ENCODE data around the gene MTHFD1L. TPM values are rescaled to one million over a fixed set of nuclear protein-coding genes. Genes with fewer than 3 reads are reported as not detected.

MTHFD1L gene
- total and polyA plus RNA-seq, 9 of the 15 experiments (the other 6 are each of a cell fraction or from before 2014, with no cell fraction given): 20.9 to 128 (median 61.0) TPM

- in situ Hi-C loops (cut with MboI): no loop called here
- POLR2A ChIA-PET: interaction anchor here (1.3 kb wide), 1 partner anchor 11 kb away, joined by 4 read pairs; no protein-coding TSS in a partner anchor
- BruUV-seq (replicated peaks): no TSS peak
- TF ChIP-seq NKRF (IDR thresholded peaks at IDR 0.05; ENCODE audit: borderline replicate concordance) (no peak), USF1 (CRISPR knock-in tag; IDR thresholded peaks at IDR 0.05) (no peak), ARID3B (CRISPR knock-in tag; IDR thresholded peaks at IDR 0.05; ENCODE audit: borderline replicate concordance) (no peak), ZC3H8 (IDR thresholded peaks at IDR 0.05) (no peak), ZFP91 (CRISPR knock-in tag; IDR thresholded peaks at IDR 0.05) (no peak), ZNF609 (CRISPR knock-in tag; IDR thresholded peaks at IDR 0.05; ENCODE audit: borderline replicate concordance) (no peak), TCFL5 (CRISPR knock-in tag; conservative IDR thresholded peaks at IDR 0.05) (no peak), HMGXB4 (CRISPR knock-in tag; IDR thresholded peaks at IDR 0.05) (no peak), MCM7 (IDR thresholded peaks at IDR 0.05) (no peak)
Observed at GRCh38 chr6:150925590-150925928, 60.1 kb downstream of the MTHFD1L start.

More at GRCh38 chr6:150925590-150925928, 60.1 kb downstream of the MTHFD1L start:
- intact Hi-C loops (cut with micrococcal nuclease): no loop called here
- CTCF ChIA-PET (ENCODE audit: low intra/inter-chr PET ratio): no interaction called here
- Histone ChIP-seq H3K4me1 (replicated peaks in 1 of 2; ENCODE audit: control insufficient read depth in 2 of 2, insufficient read depth in 2 of 2, low read length in 2 of 2) (no peaks in the 10 kb centered on the region), H3K4me2 (ENCODE audit: insufficient read depth, low read length) (no peak overlapping the region), H3K79me2 (ENCODE audit: control insufficient read depth, insufficient read depth, low read length) (no peaks in the 10 kb centered on the region), H3K9me3 (replicated peaks; ENCODE audit: control insufficient read depth, insufficient read depth, low read depth, low read length) (no peaks in the 10 kb centered on the region), H3K36me3 (ENCODE audit: control insufficient read depth, insufficient read depth, low read length) (peaks cover 62% of the 10 kb centered on the region), H3K9me1 (ENCODE audit: control insufficient read depth, insufficient read depth, low read length) (no peaks in the 10 kb centered on the region), H3K4me3 (no peak overlapping the region), H3K27ac (ENCODE audit: extremely low read depth, low read depth, low read length) (no peak overlapping the region), H2AFZ (ENCODE audit: low read depth, low read length) (no peak overlapping the region), H3K27me3 (ENCODE audit: control insufficient read depth in 2 of 2, insufficient read depth in 2 of 2, low read length in 2 of 2) (no peaks in the 10 kb centered on the region), H3K9ac (ENCODE audit: insufficient read depth in 1 of 2, low read depth in 2 of 2, low read length in 2 of 2) (no peak overlapping the region), H4K20me1 (replicated peaks; ENCODE audit: control insufficient read depth, insufficient read depth, low read length) (no peaks in the 10 kb centered on the region; the same call in 1 of the 2 replicates)
- DNase-seq (ENCODE audit: extremely low read depth in 1 of 4, low spot score in 3 of 4): no peak
- WGBS (ENCODE audit: insufficient coverage, low coverage, missing lambda C conversion rate): 86% methylated on average over 5 of the region's 5 CpGs
- no peak for ATAC-seq
- FAIRE-seq: no peak

Measured in K562 (cell line).